Fibroblast of pulmonary artery (primary cell): ENCODE measurements around the gene TRIM37.

Experiments
- DNase-seq: peaks from one replicate; pipeline ENCODE4 v3.0.0-alpha.2; 2010; ENCODE audit warnings: low read depth
- H3K4me3 ChIP-seq: replicated peaks from 2 replicates; pipeline ENCODE4 v1.5.1; 2011; ENCODE audit warnings: low read depth, mild to moderate bottlenecking, control low read depth, low read length, moderate library complexity
- TF ChIP-seq, protein P1 (sequence below): IDR thresholded peaks from 2 replicates; pipeline ENCODE4 v1.5.1; 2011; ENCODE audit warnings: mild to moderate bottlenecking, control low read depth, low read length, inconsistent platforms; ENCODE audit errors: missing control alignments

Gene TRIM37

DNA sequence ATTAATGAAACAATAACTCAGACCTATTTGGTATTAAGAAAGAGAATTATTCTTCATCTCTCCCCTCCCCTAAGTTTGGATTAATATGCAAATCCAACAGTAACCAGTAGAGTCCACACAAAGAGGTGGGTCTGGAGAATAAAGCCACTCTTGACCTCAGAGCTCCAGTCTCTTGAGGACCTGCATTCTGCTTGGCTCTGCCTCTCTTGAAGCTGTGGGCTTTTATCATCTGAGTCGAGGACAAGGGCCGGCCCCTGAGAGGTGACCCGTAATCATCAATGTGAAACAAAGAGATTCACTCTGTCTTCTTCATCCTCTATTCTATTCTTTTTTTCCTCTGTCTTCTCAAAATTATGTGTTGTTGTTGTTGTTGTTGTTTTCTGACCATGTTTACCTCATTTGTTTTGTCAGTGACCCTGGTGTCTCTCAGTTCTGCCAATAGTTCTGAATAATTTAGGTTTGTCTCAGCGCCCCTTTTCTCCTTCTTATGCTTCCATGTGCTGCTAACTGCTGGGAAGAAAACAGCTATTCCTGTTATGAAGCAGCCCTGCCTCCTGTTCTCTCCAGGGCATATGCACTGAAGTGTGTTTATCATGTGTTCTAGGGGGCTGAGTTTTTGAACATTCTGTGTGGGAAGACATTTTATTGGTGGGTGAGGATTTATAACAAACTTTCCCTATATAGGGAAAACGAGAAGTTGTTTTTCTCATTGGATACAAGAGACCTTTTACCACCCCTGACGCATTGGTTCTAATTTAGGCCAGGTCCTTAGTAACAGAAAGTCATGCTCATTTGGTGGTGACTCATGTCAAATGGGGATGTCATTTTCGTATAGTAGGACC is 135.8 kb downstream of the TRIM37 start:
- TF ChIP-seq, protein P1, sequence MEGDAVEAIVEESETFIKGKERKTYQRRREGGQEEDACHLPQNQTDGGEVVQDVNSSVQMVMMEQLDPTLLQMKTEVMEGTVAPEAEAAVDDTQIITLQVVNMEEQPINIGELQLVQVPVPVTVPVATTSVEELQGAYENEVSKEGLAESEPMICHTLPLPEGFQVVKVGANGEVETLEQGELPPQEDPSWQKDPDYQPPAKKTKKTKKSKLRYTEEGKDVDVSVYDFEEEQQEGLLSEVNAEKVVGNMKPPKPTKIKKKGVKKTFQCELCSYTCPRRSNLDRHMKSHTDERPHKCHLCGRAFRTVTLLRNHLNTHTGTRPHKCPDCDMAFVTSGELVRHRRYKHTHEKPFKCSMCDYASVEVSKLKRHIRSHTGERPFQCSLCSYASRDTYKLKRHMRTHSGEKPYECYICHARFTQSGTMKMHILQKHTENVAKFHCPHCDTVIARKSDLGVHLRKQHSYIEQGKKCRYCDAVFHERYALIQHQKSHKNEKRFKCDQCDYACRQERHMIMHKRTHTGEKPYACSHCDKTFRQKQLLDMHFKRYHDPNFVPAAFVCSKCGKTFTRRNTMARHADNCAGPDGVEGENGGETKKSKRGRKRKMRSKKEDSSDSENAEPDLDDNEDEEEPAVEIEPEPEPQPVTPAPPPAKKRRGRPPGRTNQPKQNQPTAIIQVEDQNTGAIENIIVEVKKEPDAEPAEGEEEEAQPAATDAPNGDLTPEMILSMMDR = no peak
- H3K4me3 ChIP-seq = no peak overlapping the region
- no peak for DNase-seq

DNA sequence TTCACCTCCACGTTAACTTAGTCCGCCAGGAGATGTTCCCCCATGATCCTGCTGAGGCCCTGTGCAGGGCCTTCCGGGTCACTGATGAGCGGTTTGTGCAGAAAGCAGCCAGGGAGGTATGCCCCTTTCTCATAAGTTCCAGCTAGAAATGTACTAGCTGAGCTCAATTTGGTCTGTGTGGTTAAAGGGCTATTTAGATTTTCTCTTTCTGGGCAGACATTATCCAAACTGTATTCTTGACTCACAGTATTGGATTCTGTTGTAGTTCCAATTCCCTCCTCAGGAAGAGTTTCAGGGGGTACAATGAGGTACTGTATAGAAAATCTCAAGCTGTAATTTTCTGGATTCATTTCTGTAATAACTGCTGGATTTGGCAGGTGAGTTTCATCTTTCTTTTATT is 137.1 kb downstream of the TRIM37 start:
- H3K4me3 ChIP-seq = no peak overlapping the region
- TF ChIP-seq, protein P1 = no peak
- DNase-seq = no peak

DNA sequence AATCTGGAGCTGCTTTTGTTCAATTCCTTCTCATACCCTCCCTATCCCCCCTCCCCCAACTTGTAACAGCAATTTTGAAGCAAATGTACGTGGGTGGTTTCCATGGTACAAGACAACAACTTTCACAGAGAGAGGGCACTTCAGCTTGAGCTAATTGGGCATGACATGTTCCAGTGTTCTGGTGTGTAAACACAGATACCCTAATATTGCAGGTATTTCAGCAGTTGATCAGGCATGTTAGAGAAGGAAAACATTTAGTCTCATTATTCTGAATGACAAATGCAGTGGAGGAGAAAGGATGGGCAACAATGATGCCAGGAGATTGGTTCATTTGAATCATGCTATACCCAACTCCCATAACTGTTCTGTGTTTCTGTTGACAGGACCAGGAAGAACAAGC is 137.5 kb downstream of the TRIM37 start:
- no peak overlapping the region for H3K4me3 ChIP-seq
- DNase-seq = no peak
- TF ChIP-seq, protein P1 = no peak

DNA sequence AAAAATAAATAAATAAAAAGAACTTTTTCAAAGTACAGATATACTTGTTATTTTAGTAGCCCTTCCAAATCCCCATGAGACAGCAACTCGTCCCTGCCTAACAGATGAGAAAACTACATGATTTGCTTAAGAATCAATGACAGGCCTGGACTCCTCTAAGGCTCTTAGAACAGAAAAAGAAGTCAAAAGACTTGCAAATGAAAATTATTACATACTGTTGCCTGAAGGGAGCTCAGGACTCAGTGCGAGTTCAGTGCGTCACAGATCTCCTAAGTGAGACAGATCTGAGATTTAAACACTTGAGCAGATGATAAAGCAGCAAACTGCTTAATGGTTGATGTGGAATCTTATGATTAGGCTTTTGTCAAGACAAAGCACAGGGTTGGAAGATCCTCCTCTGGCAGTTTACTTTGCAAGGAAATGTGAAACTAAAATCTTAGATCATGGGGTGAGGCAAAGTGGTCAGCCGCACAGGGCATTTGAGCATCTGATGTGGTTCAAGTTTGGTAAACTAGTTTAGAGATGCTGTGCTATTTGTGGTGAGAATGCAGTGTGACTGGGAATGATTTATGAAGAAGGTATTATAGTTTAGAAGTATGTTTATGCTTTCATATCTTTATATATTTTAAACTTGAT is 138.1 kb downstream of the TRIM37 start:
- no peak overlapping the region for H3K4me3 ChIP-seq
- TF ChIP-seq, protein P1 = no peak

DNA sequence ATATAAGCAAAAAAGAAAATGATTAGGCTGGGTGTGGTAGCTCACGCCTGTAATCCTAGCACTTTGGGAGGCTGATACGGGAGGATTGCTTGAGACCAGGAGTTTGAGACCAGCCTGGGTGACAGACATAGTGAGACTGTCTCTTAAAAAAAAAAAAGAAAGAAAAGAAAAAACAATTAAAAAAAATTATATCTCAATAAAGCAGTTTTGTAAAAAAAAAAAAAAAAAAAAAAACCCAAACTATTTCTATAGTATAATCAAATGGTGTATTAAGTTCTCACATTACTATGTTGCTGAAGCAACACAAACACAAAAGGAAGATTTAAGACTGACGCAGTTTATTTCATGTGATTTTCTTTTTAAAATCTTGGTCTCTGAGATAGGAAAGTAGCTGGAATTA is 140.5 kb downstream of the TRIM37 start:
- TF ChIP-seq, protein P1 = no peak
- H3K4me3 ChIP-seq = no peak overlapping the region
- no peak for DNase-seq

More for the DNA sequence above, 138.1 kb downstream of the TRIM37 start:
- DNase-seq = no peak

DNA sequence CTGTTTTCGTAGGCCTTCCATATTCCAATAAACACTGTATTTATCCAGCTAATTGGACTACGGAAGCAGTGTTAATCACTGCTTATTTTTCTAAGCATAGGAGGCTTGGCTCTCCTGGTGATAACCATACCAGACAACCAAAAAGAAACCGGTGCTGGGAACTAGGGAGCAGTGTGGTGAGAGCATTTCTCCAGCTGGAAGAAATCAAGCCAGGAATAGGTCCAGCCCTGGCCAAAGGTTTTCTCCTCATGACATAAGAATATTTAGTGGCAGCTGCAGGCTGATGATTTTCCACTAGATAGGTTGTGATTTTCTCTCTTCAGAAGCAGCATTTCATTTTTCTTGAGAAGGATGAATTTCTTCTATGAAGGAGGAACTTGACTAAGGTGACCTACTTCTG is 141.5 kb downstream of the TRIM37 start:
- no peak for DNase-seq
- TF ChIP-seq, protein P1 = no peak
- no peak overlapping the region for H3K4me3 ChIP-seq
